ENCODE results near the gene CTAG2. TPM values are rescaled to one million over a fixed set of nuclear protein-coding genes. Genes with fewer than 3 reads are reported as not detected.
"Not testable (repeated sequence)": the region's sequence is repeated elsewhere in the genome, so short reads cannot be mapped to it uniquely, and the experiment has no call there.

Gene CTAG2
- not detected for total RNA-seq

- not testable (repeated sequence) for H3K36me3 Mint-ChIP-seq; H3K9me3 Mint-ChIP-seq; H3K4me3 Mint-ChIP-seq; H3K4me1 Mint-ChIP-seq (ENCODE audit: low read depth in 2 of 2); ATAC-seq; H3K27ac Mint-ChIP-seq; DNase-seq (ENCODE audit: low spot score); H3K27me3 Mint-ChIP-seq
Measured at GRCh38 chrX:154653413-154653812, at the start of gene CTAG2. TSS of gene CTAG2 (minus strand) at chrX:154653579. CDS start at chrX:154653515, 64 bp downstream.

DNA sequence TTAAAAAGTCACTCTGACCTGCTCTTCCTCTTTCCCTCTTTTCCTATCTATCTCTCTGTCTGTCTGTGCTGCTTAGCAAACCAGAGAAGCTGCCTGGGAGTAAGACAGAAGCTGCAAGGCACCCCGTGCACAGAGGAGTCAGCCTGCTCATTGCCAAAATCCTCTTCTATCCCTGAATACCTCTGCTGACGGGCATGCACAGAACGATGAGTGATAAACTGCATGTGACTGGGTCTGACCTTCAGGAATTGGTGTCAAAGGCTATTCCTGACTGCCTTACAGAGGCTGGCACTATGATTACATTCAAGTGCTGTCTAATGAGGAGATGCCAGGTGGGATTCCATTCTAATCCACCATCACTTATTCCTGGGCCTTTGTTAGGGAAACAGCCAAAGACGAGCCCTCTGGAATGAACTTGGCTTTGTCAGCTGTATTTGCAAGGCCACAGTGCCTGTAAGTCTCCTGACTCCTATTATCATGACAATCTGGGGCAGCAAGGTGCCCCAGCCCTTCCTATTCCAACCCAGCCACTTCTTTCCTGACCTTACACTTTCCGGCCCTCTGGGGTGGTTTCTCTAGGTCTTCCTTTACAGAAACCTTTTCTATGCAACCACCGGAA, 45.4 kb upstream of the CTAG2 start:
- H3K36me3 Mint-ChIP-seq = peaks cover 27% of the 10 kb centered on the region
- ATAC-seq = no peak
- peak overlapping the region; percentile 31 to 36 for H3K27ac Mint-ChIP-seq

GRCh38 chrX:154696676-154697045, 43.3 kb upstream of the CTAG2 start:
- peak overlapping the region; percentile 22 for H3K4me3 Mint-ChIP-seq
- peaks cover 26% of the 10 kb centered on the region for H3K36me3 Mint-ChIP-seq
- H3K27me3 Mint-ChIP-seq = no peaks in the 10 kb centered on the region
- no peaks in the 10 kb centered on the region for H3K9me3 Mint-ChIP-seq
- H3K4me1 Mint-ChIP-seq (ENCODE audit: low read depth in 2 of 2) = peaks cover 22 to 32% of the 10 kb centered on the region in 2 donors
- no peak for ATAC-seq
- H3K27ac Mint-ChIP-seq = peak overlapping the region; percentile 76 to 89
- no peak for DNase-seq (ENCODE audit: low spot score)

More for the DNA sequence above, 45.4 kb upstream of the CTAG2 start:
- Mint-ChIP-seq H3K4me3 (no peak overlapping the region), H3K27me3 (peaks cover 0 to under 1% of the 10 kb centered on the region in 2 donors), H3K9me3 (no peaks in the 10 kb centered on the region), H3K4me1 (ENCODE audit: low read depth in 2 of 2) (peaks cover 27 to 45% of the 10 kb centered on the region in 2 donors)
- no peak for DNase-seq (ENCODE audit: low spot score)

DNA sequence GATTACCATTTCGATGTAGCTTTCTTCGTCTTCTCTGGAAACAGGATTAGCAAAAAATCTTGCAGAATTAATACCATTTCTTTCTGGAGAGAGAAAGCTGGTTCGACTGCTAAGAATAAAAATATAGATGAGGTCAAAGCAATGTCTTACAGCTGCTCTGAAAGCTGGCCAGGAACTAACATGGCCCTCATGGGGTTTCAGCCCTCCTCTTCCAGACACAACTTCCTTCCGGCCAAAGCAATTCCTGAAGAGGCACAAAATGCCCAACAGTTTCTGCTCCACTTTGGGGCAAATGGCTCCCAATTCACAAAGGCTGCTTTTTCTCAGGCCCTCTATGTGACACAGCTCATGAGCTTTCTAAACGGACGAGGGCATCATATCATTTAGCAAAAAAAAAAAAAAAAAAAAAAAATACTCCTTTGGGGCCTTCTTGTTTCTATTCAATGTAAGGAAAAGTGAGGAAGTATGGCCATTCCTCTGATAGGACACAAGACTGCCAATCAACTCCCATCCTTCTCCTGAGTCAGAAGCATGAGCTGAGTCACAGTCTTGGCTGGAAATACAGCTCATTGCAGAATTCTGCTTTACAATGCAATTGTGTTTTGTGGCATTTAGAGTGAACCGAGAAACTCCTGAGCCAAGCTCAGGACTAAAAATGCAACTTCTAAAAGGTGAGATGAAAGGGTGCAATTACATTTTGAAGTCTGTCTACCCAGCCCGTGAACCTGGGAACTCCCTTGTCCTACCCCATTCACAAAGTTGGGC, 42.7 kb upstream of the CTAG2 start:
- peaks cover 28% of the 10 kb centered on the region for H3K36me3 Mint-ChIP-seq
- H3K9me3 Mint-ChIP-seq = no peaks in the 10 kb centered on the region
- ATAC-seq = peak; percentile 56 to 61
- peak overlapping the region; percentile 22 for H3K4me3 Mint-ChIP-seq
- H3K4me1 Mint-ChIP-seq (ENCODE audit: low read depth in 2 of 2) = peaks cover 22 to 28% of the 10 kb centered on the region in 2 donors
- H3K27ac Mint-ChIP-seq = peak overlapping the region; percentile 76 to 89
- no peak for DNase-seq (ENCODE audit: low spot score)
- H3K27me3 Mint-ChIP-seq = no peaks in the 10 kb centered on the region

GRCh38 chrX:154693394-154693793, 40.0 kb upstream of the CTAG2 start:
- ATAC-seq (no peak), DNase-seq (ENCODE audit: low spot score) (no peak)
- peak overlapping the region in 1 of 2 donors; percentile 42 for H3K27ac Mint-ChIP-seq
- no peaks in the 10 kb centered on the region for H3K27me3 Mint-ChIP-seq
- H3K4me1 Mint-ChIP-seq (ENCODE audit: low read depth in 2 of 2) = peaks cover 14 to 20% of the 10 kb centered on the region in 2 donors
- no peak overlapping the region for H3K4me3 Mint-ChIP-seq
- H3K36me3 Mint-ChIP-seq = peaks cover 16% of the 10 kb centered on the region
- H3K9me3 Mint-ChIP-seq = no peaks in the 10 kb centered on the region

- not testable (repeated sequence) for ATAC-seq; H3K4me3 Mint-ChIP-seq; H3K36me3 Mint-ChIP-seq; H3K27ac Mint-ChIP-seq; H3K27me3 Mint-ChIP-seq; H3K9me3 Mint-ChIP-seq; DNase-seq (ENCODE audit: low spot score); H3K4me1 Mint-ChIP-seq (ENCODE audit: low read depth in 2 of 2)
Measured at GRCh38 chrX:154690438-154690837, 37.1 kb upstream of the CTAG2 start.

DNA sequence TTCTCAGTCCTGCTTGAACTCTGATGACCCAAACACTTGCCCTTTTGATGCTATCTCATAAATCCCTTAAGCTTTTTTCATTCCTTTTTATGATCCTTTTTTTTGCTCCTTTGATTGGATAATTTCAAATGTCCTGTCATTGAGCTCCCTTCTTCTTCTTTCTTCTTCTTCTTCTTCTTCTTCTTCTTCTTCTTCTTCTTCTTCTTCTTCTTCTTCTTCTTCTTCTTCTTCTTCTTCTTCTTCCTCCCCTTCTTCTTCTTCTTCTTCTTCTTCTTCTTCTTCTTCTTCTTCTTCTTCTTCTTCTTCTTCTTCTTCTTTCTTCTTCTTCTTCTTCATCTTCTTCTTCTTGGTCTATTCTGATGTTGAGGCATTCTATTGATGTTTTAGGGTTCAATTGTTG, 18.7 kb upstream of the CTAG2 start:
- Mint-ChIP-seq H3K9me3 (peaks cover 10% of the 10 kb centered on the region), H3K36me3 (peaks cover 38% of the 10 kb centered on the region)
- H3K27ac Mint-ChIP-seq; H3K4me3 Mint-ChIP-seq; H3K27me3 Mint-ChIP-seq; H3K4me1 Mint-ChIP-seq (ENCODE audit: low read depth in 2 of 2); DNase-seq (ENCODE audit: low spot score); ATAC-seq: not testable (repeated sequence)

GRCh38 chrX:154670848-154671247, 17.5 kb upstream of the CTAG2 start:
- H3K27me3 Mint-ChIP-seq; ATAC-seq; DNase-seq (ENCODE audit: low spot score); H3K4me1 Mint-ChIP-seq (ENCODE audit: low read depth in 2 of 2); H3K27ac Mint-ChIP-seq; H3K4me3 Mint-ChIP-seq: not testable (repeated sequence)
- Mint-ChIP-seq H3K36me3 (peaks cover 34% of the 10 kb centered on the region), H3K9me3 (peaks cover 10% of the 10 kb centered on the region)

- DNase-seq (ENCODE audit: low spot score) = no peak
- H3K4me1 Mint-ChIP-seq (ENCODE audit: low read depth in 2 of 2) = peaks cover 0 to 5% of the 10 kb centered on the region in 2 donors
- H3K36me3 Mint-ChIP-seq = no peaks in the 10 kb centered on the region
- peaks cover 0 to 5% of the 10 kb centered on the region in 2 donors for H3K27me3 Mint-ChIP-seq
- ATAC-seq = no peak
- no peak overlapping the region for H3K27ac Mint-ChIP-seq
- H3K9me3 Mint-ChIP-seq = no peaks in the 10 kb centered on the region
- no peak overlapping the region for H3K4me3 Mint-ChIP-seq
Measured at GRCh38 chrX:154661899-154662298, 8.5 kb upstream of the CTAG2 start.

DNA sequence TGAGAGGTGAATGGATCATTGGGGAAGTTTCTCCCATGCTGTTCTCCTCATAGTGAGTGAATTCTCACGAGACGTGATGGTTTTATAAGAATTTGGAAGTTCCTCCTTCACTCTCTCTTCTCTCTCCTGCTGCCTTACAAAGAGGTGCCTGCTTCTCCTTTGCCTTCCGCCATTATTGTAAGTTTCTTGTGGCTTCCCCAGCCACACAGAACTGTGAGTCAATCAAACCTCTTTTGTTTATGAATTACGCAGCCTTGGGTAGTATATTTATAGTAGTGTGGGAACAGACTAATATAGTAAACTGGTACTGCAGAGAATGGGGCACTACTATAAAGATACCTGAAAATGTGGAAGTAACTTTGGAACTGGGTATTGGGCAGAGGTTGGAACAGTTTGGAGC, 7.8 kb upstream of the CTAG2 start:
- DNase-seq (ENCODE audit: low spot score) = no peak
- Mint-ChIP-seq H3K27me3 (peaks cover 0 to 5% of the 10 kb centered on the region in 2 donors), H3K4me3 (no peak overlapping the region), H3K36me3 (no peaks in the 10 kb centered on the region), H3K4me1 (ENCODE audit: low read depth in 2 of 2) (peaks cover 0 to 5% of the 10 kb centered on the region in 2 donors), H3K9me3 (no peaks in the 10 kb centered on the region), H3K27ac (no peak overlapping the region)
- ATAC-seq = no peak

DNA sequence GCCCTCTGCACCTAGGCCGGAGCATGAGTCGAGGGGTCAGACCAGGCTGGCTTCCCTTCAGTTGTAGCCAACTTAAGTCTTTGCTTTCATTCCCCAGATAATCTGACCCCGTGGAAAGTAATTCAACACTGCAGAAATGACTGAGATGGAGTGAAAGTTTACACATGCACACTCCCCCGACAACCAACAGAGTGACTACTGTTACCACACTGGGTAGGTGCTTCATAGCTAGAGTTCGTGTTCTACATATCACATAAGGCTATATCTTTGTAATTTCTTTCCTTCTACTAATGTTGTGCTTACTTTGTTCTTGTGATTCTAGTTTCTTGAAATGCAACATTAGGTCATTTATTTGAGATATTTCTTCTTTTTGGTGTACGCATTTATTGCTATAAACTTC, 7.2 kb upstream of the CTAG2 start:
- no peaks in the 10 kb centered on the region for H3K4me1 Mint-ChIP-seq (ENCODE audit: low read depth in 2 of 2)
- DNase-seq (ENCODE audit: low spot score) (no peak), ATAC-seq (no peak)
- H3K27me3 Mint-ChIP-seq = peaks cover 0 to 5% of the 10 kb centered on the region in 2 donors
- no peaks in the 10 kb centered on the region for H3K36me3 Mint-ChIP-seq
- no peak overlapping the region for H3K27ac Mint-ChIP-seq
- H3K9me3 Mint-ChIP-seq = no peaks in the 10 kb centered on the region
- H3K4me3 Mint-ChIP-seq = no peak overlapping the region

DNA sequence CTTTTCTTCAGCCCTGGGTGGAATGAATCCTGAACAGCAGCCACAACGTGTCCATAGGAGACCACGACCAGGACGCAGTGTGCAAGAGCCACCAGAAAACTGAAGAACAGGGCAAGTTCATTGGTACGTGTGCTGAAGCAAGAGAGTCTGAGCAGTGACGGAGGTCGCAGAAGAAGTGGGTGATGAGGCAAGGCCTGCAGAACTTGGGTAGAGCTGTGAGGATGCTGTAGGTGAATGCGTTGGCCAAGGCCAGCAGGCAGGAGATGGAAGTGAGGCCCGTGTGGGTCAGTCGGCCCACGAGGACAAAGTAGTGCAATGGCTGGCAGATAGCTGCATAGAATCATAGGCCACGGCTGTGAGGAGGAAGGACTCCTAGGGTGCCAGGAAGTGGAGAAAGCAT, 5.6 kb upstream of the CTAG2 start:
- H3K9me3 Mint-ChIP-seq = no peaks in the 10 kb centered on the region
- ATAC-seq (no peak), DNase-seq (ENCODE audit: low spot score) (no peak)
- H3K27me3 Mint-ChIP-seq = peaks cover 0 to 5% of the 10 kb centered on the region in 2 donors
- H3K4me1 Mint-ChIP-seq (ENCODE audit: low read depth in 2 of 2) = no peaks in the 10 kb centered on the region
- H3K27ac Mint-ChIP-seq = no peak overlapping the region
- H3K36me3 Mint-ChIP-seq = no peaks in the 10 kb centered on the region
- no peak overlapping the region for H3K4me3 Mint-ChIP-seq

- DNase-seq (ENCODE audit: low spot score) = no peak
- Mint-ChIP-seq H3K27ac (no peak overlapping the region), H3K4me1 (ENCODE audit: low read depth in 2 of 2) (no peaks in the 10 kb centered on the region), H3K27me3 (peaks cover 0 to 5% of the 10 kb centered on the region in 2 donors), H3K36me3 (no peaks in the 10 kb centered on the region), H3K4me3 (no peak overlapping the region), H3K9me3 (no peaks in the 10 kb centered on the region)
- ATAC-seq = no peak
Measured at GRCh38 chrX:154658187-154658586, 4.8 kb upstream of the CTAG2 start.

DNA sequence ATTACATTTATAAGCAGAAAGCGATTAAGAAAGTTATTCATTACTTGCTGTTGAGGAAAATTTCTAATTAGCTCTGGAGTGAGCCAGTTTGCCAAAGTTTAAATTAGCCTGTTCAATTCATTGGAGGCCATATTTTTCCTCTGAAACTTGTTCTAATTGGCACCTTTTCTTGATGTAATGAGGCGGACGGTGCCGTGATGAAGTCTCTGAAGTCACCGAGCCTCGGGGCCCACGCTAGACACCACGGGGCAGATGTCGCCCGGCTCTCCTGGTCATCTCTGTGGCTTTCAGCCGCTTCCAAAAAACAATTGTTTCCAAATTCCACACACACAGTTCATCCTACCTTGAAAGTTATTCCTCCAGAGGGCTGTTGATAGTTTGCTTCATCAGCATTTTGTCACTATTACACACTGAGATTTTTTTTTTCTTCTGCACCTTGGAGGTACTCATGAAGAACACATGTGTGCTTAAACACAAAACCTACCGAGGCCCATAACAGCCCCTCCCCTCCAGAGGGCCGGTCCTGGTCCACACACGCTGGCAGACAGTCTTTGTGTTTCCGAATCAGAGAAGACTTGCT, 3.9 kb upstream of the CTAG2 start:
- DNase-seq (ENCODE audit: low spot score) (no peak), ATAC-seq (no peak)
- H3K27me3 Mint-ChIP-seq = peaks cover 0 to 5% of the 10 kb centered on the region in 2 donors
- no peaks in the 10 kb centered on the region for H3K9me3 Mint-ChIP-seq
- H3K27ac Mint-ChIP-seq = no peak overlapping the region
- H3K4me1 Mint-ChIP-seq (ENCODE audit: low read depth in 2 of 2) = no peaks in the 10 kb centered on the region
- H3K36me3 Mint-ChIP-seq = no peaks in the 10 kb centered on the region
- no peak overlapping the region for H3K4me3 Mint-ChIP-seq
